ENCODE measurements around the gene MFSD1.

DNA sequence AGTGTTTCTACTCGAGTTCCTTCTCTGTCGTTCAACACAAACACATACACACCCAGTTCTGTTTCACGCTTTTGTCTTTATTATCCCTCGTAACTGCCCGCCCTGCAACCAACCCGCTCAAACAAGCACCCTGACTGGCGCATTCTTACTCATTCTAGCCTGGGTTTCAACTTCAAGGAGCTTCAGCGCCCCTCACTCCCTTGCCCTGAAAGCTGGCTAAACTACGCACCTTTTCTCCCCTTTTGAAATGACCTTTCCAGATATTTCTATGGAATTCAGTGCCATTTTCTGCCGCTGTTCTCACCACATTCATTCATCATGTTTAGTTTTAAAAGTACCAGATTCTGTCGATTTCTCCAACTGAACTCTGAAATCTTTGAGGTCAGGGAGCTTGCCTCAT, 653 bp upstream of the MFSD1 start:
- TF ChIP-seq POLR2A (IDR thresholded peaks at IDR 0.05), result no peak
- TF ChIP-seq POLR2AphosphoS5 (IDR thresholded peaks at IDR 0.05), result no peak
- TF ChIP-seq, protein P1, sequence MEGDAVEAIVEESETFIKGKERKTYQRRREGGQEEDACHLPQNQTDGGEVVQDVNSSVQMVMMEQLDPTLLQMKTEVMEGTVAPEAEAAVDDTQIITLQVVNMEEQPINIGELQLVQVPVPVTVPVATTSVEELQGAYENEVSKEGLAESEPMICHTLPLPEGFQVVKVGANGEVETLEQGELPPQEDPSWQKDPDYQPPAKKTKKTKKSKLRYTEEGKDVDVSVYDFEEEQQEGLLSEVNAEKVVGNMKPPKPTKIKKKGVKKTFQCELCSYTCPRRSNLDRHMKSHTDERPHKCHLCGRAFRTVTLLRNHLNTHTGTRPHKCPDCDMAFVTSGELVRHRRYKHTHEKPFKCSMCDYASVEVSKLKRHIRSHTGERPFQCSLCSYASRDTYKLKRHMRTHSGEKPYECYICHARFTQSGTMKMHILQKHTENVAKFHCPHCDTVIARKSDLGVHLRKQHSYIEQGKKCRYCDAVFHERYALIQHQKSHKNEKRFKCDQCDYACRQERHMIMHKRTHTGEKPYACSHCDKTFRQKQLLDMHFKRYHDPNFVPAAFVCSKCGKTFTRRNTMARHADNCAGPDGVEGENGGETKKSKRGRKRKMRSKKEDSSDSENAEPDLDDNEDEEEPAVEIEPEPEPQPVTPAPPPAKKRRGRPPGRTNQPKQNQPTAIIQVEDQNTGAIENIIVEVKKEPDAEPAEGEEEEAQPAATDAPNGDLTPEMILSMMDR (IDR thresholded peaks at IDR 0.05), result no peak

Data from upper lobe of left lung (tissue), 4 donors.